GM12865 (cell line): ENCODE results near the gene FBLL1.
"Not testable (repeated sequence)": the region's sequence is repeated elsewhere in the genome, so short reads cannot be mapped to it uniquely, and the experiment has no call there.

Source experiments
- DNase-seq: peaks from one replicate; pipeline ENCODE4 v3.0.0; 2010; ENCODE audit warnings: low read depth
- H3K4me3 ChIP-seq: 2 replicates; pipeline ENCODE4 v1.5.1; 2011; ENCODE audit warnings: mild to moderate bottlenecking, low read depth, low read length, control low read depth
- TF ChIP-seq, protein P1 (sequence below): IDR thresholded peaks from 2 replicates; pipeline ENCODE4 v1.5.1; 2011; ENCODE audit warnings: low read length, control low read depth, low read depth, inconsistent platforms; ENCODE audit not compliant: insufficient read depth; ENCODE audit errors: missing control alignments

FBLL1 gene

DNA sequence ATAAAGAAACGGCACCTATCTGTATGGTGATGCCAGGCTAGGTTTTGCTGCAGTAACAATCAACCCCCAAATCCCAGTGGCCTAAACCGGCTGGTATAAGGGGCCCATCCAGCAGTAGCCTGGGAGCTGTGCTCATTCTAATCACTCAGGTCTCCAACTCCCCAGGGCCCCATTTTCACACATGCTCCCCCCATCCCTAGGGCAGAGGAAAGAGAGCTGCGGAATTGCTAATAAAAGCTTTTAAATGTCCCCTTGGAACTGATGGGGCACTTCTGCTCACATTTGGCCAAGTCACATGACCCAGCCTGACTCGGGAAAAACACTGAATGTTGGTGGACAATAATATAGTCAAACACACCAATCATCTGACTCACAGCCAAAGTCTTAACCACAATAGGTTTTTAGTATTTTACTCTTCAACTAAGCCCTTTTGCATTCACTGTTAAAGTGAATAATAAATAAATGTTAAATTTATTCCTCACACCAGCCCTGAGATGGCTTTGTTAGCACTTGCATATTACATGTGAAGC, 1.6 kb downstream of the FBLL1 start:
- TF ChIP-seq, protein P1, sequence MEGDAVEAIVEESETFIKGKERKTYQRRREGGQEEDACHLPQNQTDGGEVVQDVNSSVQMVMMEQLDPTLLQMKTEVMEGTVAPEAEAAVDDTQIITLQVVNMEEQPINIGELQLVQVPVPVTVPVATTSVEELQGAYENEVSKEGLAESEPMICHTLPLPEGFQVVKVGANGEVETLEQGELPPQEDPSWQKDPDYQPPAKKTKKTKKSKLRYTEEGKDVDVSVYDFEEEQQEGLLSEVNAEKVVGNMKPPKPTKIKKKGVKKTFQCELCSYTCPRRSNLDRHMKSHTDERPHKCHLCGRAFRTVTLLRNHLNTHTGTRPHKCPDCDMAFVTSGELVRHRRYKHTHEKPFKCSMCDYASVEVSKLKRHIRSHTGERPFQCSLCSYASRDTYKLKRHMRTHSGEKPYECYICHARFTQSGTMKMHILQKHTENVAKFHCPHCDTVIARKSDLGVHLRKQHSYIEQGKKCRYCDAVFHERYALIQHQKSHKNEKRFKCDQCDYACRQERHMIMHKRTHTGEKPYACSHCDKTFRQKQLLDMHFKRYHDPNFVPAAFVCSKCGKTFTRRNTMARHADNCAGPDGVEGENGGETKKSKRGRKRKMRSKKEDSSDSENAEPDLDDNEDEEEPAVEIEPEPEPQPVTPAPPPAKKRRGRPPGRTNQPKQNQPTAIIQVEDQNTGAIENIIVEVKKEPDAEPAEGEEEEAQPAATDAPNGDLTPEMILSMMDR = no peak
- no peak overlapping the region for H3K4me3 ChIP-seq
- no peak for DNase-seq

DNA sequence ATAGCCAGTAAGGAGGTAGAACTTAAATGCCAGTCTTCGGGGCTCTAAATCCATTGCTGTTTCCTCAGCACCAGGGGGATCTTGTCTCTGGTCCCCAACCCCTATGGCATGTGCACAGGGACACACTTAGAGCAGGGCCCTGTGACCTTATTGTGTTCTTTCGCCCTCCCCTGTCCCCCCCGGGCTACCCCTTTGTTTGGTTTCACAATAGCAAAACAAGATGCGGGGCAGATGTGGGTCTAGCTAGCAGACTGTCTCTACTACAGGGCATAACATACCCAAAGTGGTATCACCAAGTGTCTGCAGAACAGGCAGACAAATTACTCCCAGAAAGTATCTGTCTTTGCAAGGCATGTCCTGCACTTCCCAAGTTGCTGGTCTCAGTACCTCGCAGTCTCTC, 2.1 kb downstream of the FBLL1 start:
- no peak overlapping the region for H3K4me3 ChIP-seq
- TF ChIP-seq, protein P1 = no peak
- no peak for DNase-seq

DNA sequence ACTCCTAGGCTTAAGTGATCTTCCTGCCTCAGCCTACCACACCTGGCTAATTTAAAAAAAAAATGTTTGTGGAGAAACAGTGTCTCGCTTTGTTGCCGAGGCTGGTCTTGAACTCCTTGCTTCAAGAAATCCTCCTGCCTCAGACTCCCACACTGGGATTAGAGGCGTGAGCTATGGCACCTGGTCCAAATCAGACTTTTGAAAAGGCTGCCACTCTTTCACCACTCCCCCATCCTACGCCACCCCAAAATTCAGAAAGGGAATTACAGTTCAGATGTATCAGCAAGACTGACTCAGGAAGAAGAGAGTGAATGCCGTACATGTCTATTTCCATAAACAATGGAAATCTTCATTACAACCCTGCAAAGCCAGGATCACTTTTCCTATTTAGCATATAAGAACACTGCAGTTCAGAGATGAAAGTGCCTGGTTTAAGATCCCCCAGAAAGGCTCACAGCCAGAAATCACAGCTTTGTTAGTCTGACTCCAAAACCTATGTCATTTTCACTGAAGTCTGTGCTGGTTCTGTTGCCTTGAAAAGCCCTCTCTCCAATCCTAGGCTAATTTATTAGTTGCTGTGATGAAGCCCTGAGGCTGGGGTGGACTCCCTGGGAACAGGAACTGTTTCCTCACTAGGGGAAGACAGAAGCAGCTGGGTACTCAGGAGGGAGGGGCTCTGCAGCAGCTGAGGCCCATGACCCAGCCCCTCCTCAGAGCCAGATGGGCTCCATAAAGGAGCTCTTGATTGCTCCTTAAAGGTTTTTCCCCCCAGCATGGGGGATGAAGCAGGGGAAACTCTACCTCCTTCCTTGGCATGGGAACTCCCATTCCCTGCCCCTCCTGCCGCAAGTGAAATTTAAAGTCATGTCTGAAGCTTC, 3.1 kb downstream of the FBLL1 start:
- no peak overlapping the region for H3K4me3 ChIP-seq
- no peak for DNase-seq
- TF ChIP-seq, protein P1 = no peak

DNA sequence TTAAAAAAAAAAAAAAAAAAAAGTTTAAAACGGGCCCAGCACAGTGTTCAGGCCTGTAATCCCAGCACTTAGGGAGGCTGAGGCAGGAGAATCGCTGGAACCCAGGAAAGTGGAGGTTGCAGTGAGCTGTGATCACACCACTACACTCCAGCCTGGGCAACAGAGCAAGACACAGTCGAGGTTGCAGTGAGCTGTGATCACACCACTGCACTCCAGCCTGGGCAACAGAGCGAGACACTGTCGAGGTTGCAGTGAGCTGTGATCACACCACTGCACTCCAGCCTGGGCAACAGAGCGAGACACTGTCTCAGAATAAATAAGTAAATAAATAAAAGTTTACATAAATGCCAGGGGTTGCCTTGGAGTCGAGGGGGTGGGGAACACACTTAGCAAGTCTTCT, 5.2 kb downstream of the FBLL1 start:
- H3K4me3 ChIP-seq, DNase-seq: not testable (repeated sequence)

DNA sequence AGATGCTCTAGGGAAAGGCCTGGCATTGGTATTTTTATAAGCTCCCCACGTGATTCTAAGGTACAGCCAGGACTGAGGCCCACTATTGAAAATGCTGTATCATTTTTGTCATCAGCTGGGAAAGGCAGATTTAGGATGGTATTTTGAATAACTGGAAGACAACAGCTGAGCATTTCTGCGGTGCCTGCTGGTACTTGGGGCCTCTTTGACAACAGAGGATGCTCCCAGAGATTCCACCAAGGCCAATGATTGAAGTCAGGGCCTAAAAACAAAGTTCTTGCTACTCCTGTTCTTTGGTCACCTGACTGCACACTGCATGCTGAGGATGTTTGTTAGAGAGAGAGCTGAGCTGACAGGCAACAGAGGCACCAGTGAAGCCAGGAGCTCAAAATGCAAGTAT, 8.1 kb downstream of the FBLL1 start:
- DNase-seq = no peak
- TF ChIP-seq, protein P1 = no peak
- H3K4me3 ChIP-seq = no peak overlapping the region

DNA sequence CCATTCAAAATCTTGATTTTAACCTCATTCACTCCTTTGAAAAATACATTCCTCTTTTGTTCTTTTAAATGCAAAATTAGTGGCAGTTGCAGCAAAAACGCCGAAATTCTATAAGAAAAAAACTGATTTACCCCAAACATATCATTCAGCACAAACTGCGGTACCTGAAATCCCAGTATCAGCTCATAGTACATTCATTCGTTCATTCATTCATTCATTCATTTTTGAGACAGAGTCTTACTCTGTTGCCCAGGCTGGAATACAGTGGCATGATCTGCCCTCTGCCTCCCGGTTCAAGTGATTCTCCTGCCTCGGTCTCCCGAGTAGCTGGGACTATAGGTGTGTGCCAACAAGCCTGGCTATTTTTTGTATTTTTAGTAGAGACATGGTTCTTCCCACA, 20.4 kb downstream of the FBLL1 start:
- DNase-seq = no peak
- H3K4me3 ChIP-seq = no peak overlapping the region
- TF ChIP-seq, protein P1 = no peak

DNA sequence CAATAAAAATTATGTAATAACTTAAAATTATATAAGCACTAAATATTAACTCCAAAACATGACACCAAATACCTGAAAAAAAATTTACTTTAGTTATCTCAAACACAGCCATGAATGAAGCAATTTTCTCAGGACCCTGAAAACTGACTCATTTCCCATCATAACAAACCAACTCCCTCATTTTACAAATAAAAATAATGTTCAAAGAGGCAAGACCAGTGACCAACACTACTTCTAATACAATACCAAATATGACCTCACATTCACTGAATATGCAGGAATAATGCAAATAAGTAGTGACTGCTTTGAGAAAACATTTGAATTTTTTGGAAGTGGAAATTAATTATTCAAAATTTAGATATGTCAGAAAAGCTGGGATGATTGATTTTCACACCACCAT, 21.6 kb downstream of the FBLL1 start:
- H3K4me3 ChIP-seq = no peak overlapping the region
- DNase-seq = no peak
- TF ChIP-seq, protein P1 = no peak
